Measurements from ENCODE around the gene PLEKHG5.

Gene PLEKHG5

DNA sequence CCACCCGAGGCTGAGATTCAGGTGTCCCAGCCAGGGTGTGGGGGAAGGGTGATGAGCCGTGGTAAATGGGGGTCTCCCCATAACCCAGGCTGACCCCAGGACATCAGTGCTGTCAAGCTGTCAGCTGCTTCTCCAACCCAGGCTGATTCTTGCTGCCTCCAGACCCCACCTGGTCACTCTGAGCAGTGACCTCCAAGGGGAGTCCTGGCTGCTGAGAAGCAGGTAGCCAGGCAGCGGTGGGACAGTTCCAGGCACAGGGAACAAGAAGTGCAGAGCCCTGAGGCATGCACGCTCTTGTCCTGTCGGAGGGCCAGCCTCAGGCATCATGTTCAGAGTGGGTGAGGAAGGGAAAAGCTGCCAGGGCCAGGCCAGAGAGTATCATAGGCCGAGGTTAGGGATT, 65.8 kb downstream of the PLEKHG5 start:
- H3K9me3 ChIP-seq (ENCODE audit: low read length), result no peaks in the 10 kb centered on the region
- no peaks in the 10 kb centered on the region for H4K20me1 ChIP-seq (ENCODE audit: insufficient read depth, low read length)
- no peak overlapping the region for H3K4me2 ChIP-seq (ENCODE audit: low read length)

GRCh38 chr1:6424619-6425593, 66.6 kb downstream of the PLEKHG5 start, which contains the start of gene ESPN:
ESPN (plus strand) TSS chr1:6424776; CDS start chr1:6424956, 180 bp downstream.
- H3K9ac ChIP-seq (ENCODE audit: low read length), result no peak within 1 kb of the TSS
- H3F3A ChIP-seq (ENCODE audit: insufficient read depth, low read length), result no peaks in the 10 kb centered on the region
- H3K9me3 ChIP-seq (ENCODE audit: low read length), result no peaks in the 10 kb centered on the region
- no peaks in the 10 kb centered on the region for H3K9me2 ChIP-seq (ENCODE audit: low read depth, low read length)
- H3K4me2 ChIP-seq (ENCODE audit: low read length), result no peak within 1 kb of the TSS; the same call in 1 of the 2 replicates
- H3K36me3 ChIP-seq (ENCODE audit: insufficient read depth, low read length), result no peaks in the 10 kb centered on the region
- no peak within 1 kb of the TSS for H3K27ac ChIP-seq (ENCODE audit: low read depth, low read length, poor library complexity, severe bottlenecking)
- TF ChIP-seq EZH2 (IDR thresholded peaks at IDR 0.05; ENCODE audit: borderline replicate concordance, low read length), result no peak
- TF ChIP-seq, protein P1, sequence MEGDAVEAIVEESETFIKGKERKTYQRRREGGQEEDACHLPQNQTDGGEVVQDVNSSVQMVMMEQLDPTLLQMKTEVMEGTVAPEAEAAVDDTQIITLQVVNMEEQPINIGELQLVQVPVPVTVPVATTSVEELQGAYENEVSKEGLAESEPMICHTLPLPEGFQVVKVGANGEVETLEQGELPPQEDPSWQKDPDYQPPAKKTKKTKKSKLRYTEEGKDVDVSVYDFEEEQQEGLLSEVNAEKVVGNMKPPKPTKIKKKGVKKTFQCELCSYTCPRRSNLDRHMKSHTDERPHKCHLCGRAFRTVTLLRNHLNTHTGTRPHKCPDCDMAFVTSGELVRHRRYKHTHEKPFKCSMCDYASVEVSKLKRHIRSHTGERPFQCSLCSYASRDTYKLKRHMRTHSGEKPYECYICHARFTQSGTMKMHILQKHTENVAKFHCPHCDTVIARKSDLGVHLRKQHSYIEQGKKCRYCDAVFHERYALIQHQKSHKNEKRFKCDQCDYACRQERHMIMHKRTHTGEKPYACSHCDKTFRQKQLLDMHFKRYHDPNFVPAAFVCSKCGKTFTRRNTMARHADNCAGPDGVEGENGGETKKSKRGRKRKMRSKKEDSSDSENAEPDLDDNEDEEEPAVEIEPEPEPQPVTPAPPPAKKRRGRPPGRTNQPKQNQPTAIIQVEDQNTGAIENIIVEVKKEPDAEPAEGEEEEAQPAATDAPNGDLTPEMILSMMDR (IDR thresholded peaks at IDR 0.05; ENCODE audit: low read length), result no peak
- no peaks in the 10 kb centered on the region for H3K4me1 ChIP-seq (ENCODE audit: insufficient read depth, low read length, severe bottlenecking)
- no peaks in the 10 kb centered on the region for H4K20me1 ChIP-seq (ENCODE audit: insufficient read depth, low read length)
- no peaks in the 10 kb centered on the region for H3K79me2 ChIP-seq (ENCODE audit: insufficient read depth, low read length)
- H3K4me3 ChIP-seq (ENCODE audit: low read depth, low read length, poor library complexity, severe bottlenecking), result no peak within 1 kb of the TSS
- no peak within 1 kb of the TSS for H2AFZ ChIP-seq (ENCODE audit: low read length)
- H3K27me3 ChIP-seq (ENCODE audit: insufficient read depth, low read length), result peaks cover 28% of the 10 kb centered on the region

More for the DNA sequence above, 65.8 kb downstream of the PLEKHG5 start:
- TF ChIP-seq, protein P1 (IDR thresholded peaks at IDR 0.05; ENCODE audit: low read length), result no peak
- no peak for TF ChIP-seq EZH2 (IDR thresholded peaks at IDR 0.05; ENCODE audit: borderline replicate concordance, low read length)
- Histone ChIP-seq H3K9me2 (ENCODE audit: low read depth, low read length) (no peaks in the 10 kb centered on the region), H2AFZ (ENCODE audit: low read length) (no peak overlapping the region), H3K79me2 (ENCODE audit: insufficient read depth, low read length) (no peaks in the 10 kb centered on the region), H3K4me1 (ENCODE audit: insufficient read depth, low read length, severe bottlenecking) (no peaks in the 10 kb centered on the region), H3K4me3 (ENCODE audit: low read depth, low read length, poor library complexity, severe bottlenecking) (no peak overlapping the region), H3K27ac (ENCODE audit: low read depth, low read length, poor library complexity, severe bottlenecking) (no peak overlapping the region), H3F3A (ENCODE audit: insufficient read depth, low read length) (no peaks in the 10 kb centered on the region), H3K36me3 (ENCODE audit: insufficient read depth, low read length) (no peaks in the 10 kb centered on the region), H3K9ac (ENCODE audit: low read length) (no peak overlapping the region), H3K27me3 (ENCODE audit: insufficient read depth, low read length) (peaks cover 27% of the 10 kb centered on the region)

GRCh38 chr1:6424000-6424565, 67.4 kb downstream of the PLEKHG5 start:
- Histone ChIP-seq H3K9me2 (ENCODE audit: low read depth, low read length) (no peaks in the 10 kb centered on the region), H3K27ac (ENCODE audit: low read depth, low read length, poor library complexity, severe bottlenecking) (no peak overlapping the region), H3F3A (ENCODE audit: insufficient read depth, low read length) (no peaks in the 10 kb centered on the region), H3K4me3 (ENCODE audit: low read depth, low read length, poor library complexity, severe bottlenecking) (no peak overlapping the region), H3K27me3 (ENCODE audit: insufficient read depth, low read length) (peaks cover 28% of the 10 kb centered on the region), H2AFZ (ENCODE audit: low read length) (no peak overlapping the region), H3K9me3 (ENCODE audit: low read length) (no peaks in the 10 kb centered on the region), H3K79me2 (ENCODE audit: insufficient read depth, low read length) (no peaks in the 10 kb centered on the region), H4K20me1 (ENCODE audit: insufficient read depth, low read length) (no peaks in the 10 kb centered on the region), H3K36me3 (ENCODE audit: insufficient read depth, low read length) (no peaks in the 10 kb centered on the region), H3K4me1 (ENCODE audit: insufficient read depth, low read length, severe bottlenecking) (no peaks in the 10 kb centered on the region), H3K4me2 (ENCODE audit: low read length) (no peak overlapping the region; the same call in 1 of the 2 replicates), H3K9ac (ENCODE audit: low read length) (no peak overlapping the region)
- TF ChIP-seq EZH2 (IDR thresholded peaks at IDR 0.05; ENCODE audit: borderline replicate concordance, low read length), result no peak
- TF ChIP-seq, protein P1 (IDR thresholded peaks at IDR 0.05; ENCODE audit: low read length), result no peak
